ENCODE results near the gene F12. TPM values are rescaled to one million over a fixed set of nuclear protein-coding genes. Genes with fewer than 3 reads are reported as not detected.

The F12 gene
- total RNA-seq, 1 donor from 2014 or later = 4.7 TPM

DNA sequence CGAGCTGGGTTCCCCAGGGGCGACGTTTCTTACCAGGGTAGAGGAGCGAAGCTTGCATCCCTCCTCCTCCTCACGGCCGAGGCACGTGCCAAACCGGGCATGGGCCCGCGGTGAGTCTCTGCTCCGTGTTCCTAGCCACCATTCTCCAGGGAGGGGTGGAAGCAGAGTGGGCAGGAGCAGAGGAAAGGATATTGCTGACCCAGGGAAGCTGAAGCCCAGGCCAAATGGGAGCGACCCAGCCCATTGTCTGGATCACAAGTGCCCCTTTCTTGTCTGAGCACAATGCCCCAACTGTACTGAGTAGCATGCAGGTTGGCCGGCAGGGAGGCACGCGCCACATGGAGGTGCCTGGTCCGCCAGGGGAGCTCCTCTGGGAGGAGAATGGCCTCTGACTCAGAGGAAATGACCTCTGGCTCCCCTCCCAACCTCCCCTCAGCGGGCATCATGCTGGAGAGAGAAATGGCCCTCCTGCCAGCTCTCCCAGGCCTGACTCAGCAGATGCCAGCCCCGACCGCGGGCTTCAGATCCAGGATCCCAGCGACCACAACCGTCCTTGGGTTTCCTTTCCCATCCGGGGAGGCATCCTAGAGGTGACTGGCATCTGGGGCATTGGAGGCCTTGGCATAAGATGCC lies 38.4 kb upstream of the F12 start:
- H3K36me3 Mint-ChIP-seq (ENCODE audit: insufficient read depth) = peaks cover 1% of the 10 kb centered on the region
- DNase-seq (ENCODE audit: low spot score, unreplicated experiment) = peak; percentile 52
- H3K4me3 Mint-ChIP-seq (ENCODE audit: low read depth) = peak overlapping the region; percentile 71
- H3K27ac Mint-ChIP-seq = peak overlapping the region; percentile 78
- TF ChIP-seq, protein P1, sequence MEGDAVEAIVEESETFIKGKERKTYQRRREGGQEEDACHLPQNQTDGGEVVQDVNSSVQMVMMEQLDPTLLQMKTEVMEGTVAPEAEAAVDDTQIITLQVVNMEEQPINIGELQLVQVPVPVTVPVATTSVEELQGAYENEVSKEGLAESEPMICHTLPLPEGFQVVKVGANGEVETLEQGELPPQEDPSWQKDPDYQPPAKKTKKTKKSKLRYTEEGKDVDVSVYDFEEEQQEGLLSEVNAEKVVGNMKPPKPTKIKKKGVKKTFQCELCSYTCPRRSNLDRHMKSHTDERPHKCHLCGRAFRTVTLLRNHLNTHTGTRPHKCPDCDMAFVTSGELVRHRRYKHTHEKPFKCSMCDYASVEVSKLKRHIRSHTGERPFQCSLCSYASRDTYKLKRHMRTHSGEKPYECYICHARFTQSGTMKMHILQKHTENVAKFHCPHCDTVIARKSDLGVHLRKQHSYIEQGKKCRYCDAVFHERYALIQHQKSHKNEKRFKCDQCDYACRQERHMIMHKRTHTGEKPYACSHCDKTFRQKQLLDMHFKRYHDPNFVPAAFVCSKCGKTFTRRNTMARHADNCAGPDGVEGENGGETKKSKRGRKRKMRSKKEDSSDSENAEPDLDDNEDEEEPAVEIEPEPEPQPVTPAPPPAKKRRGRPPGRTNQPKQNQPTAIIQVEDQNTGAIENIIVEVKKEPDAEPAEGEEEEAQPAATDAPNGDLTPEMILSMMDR (IDR thresholded peaks at IDR 0.05; ENCODE audit: unreplicated experiment) = no peak
- peaks cover 13% of the 10 kb centered on the region for H3K4me1 Mint-ChIP-seq (ENCODE audit: low read depth)
- H3K9me3 Mint-ChIP-seq (ENCODE audit: low read depth) = no peaks in the 10 kb centered on the region
- peaks cover 13% of the 10 kb centered on the region for H3K27me3 Mint-ChIP-seq

DNA sequence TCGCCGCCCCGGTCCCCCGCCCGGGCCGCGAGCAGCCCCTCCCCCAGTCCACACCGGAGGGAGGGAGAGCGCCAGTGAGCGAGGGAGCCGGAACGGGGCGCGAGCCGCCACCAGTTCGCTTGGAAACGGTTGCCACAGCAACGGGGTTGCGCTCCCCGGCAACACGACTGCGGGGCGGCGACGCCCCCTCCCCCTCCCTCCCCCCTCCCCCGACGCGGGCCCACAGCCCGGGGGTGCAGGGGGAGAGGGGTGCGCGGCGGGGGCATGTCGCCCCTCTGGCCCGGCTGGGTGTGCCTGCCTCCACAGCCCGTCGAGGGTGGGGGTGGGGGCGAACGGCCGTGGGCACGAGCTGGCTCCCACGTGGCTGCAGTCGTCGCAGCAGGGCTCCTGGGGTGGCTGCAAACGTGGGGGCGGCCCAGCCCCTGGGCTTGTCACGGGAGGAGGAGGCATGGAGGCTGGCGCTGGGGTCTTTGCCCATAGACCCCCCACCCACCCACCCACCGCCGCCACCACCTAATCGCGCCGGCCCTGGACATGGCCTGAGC lies 37.8 kb upstream of the F12 start:
- Mint-ChIP-seq H3K4me1 (ENCODE audit: low read depth) (peaks cover 13% of the 10 kb centered on the region), H3K4me3 (ENCODE audit: low read depth) (peak overlapping the region; percentile 71), H3K27me3 (peaks cover 13% of the 10 kb centered on the region), H3K9me3 (ENCODE audit: low read depth) (no peaks in the 10 kb centered on the region), H3K36me3 (ENCODE audit: insufficient read depth) (peaks cover 1% of the 10 kb centered on the region), H3K27ac (no peak overlapping the region)
- peak; percentile 56 for DNase-seq (ENCODE audit: low spot score, unreplicated experiment)
- TF ChIP-seq, protein P1 (IDR thresholded peaks at IDR 0.05; ENCODE audit: unreplicated experiment) = no peak

DNA sequence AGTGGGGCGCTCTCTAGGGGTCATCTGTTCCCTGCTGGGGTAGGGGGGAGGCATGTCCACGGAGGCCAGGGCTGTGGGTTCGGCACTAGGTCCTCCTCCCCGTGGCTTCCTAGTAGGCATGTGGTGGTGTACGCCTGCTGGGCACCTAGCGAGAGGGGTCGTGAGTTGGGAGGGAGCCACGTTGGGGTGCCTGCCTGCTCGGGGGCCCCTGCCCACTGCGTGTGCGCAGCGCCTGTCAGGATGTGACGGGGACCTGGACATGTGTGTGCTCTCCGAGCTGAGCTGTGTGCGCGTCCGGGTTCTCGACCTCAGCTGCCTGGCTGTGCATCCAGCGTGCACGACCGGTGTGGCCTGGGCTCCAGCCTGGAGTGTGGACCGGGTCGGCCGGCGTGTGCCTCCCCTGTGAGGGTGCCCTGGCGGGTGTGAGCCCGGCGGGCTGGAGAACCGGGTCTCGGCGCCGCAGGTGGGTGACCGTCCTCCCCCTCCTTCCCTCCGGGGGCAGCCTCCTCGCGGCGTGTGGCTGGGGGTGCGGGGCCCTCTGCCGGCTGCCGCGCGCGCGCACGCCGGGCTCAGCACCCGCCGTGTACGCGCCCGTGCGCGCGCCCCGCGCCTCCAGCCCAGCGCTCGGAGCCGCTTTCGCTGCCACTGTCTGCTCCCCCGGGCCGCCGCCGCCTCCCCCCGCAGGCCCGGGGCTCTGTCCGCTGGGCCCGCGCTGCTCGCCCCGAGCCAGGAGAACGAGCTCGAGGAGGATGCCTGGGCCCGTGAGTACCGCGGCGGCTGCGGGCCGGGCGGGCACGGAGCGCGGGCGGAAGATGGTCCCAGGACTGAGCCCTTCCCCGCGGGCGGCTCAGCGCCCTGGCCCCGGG lies 37.1 kb upstream of the F12 start, which contains the start of gene PRR7:
TSS of gene PRR7 (plus strand) at position 615 of the 866 bp plus-strand sequence. CDS start 8,254 bp downstream, outside the sequence.
- Mint-ChIP-seq H3K27me3 (peaks cover 13% of the 10 kb centered on the region), H3K4me1 (ENCODE audit: low read depth) (peaks cover 13% of the 10 kb centered on the region), H3K27ac (peak within 1 kb of the TSS; percentile 78), H3K4me3 (ENCODE audit: low read depth) (peak within 1 kb of the TSS; percentile 71), H3K36me3 (ENCODE audit: insufficient read depth) (no peaks in the 10 kb centered on the region), H3K9me3 (ENCODE audit: low read depth) (no peaks in the 10 kb centered on the region)
- peak; percentile 43 for DNase-seq (ENCODE audit: low spot score, unreplicated experiment)
- TF ChIP-seq, protein P1 (IDR thresholded peaks at IDR 0.05; ENCODE audit: unreplicated experiment) = peak; percentile 30

DNA sequence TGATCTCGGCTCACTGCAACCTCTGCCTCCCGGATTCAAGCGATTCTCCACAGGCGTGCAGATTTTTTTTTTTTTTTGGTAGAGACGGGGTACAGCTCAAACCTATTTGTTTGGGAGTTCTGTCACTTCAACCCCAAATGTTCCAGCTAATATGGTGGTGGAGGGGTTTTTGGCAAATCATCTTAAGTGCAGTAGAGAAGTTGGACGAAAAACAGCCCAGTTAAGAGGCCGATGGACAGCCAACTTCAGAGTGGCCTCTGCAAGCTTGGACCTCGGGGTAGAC lies 36.5 kb upstream of the F12 start:
- peaks cover 13% of the 10 kb centered on the region for H3K27me3 Mint-ChIP-seq
- H3K36me3 Mint-ChIP-seq (ENCODE audit: insufficient read depth) = no peaks in the 10 kb centered on the region
- DNase-seq (ENCODE audit: low spot score, unreplicated experiment) = no peak
- TF ChIP-seq, protein P1 (IDR thresholded peaks at IDR 0.05; ENCODE audit: unreplicated experiment) = no peak
- peak overlapping the region; percentile 67 for H3K4me3 Mint-ChIP-seq (ENCODE audit: low read depth)
- peaks cover 13% of the 10 kb centered on the region for H3K4me1 Mint-ChIP-seq (ENCODE audit: low read depth)
- H3K27ac Mint-ChIP-seq = peak overlapping the region; percentile 64
- H3K9me3 Mint-ChIP-seq (ENCODE audit: low read depth) = no peaks in the 10 kb centered on the region
